ENCODE data around the gene SLC25A18. TPM values are rescaled to one million over a fixed set of nuclear protein-coding genes. Genes with fewer than 3 reads are reported as not detected.

The SLC25A18 gene
- total RNA-seq, 1 experiment from 2014 or later = 2.1 TPM

- H3K4me3 Mint-ChIP-seq = no peak overlapping the region
- H3K36me3 Mint-ChIP-seq = peaks cover 21% of the 10 kb centered on the region
- DNase-seq (ENCODE audit: low spot score) (no peak), ATAC-seq (no peak)
- no peaks in the 10 kb centered on the region for H3K9me3 Mint-ChIP-seq
- H3K27me3 Mint-ChIP-seq (ENCODE audit: low read depth) = no peaks in the 10 kb centered on the region
- CTCF ChIA-PET = interaction anchor here (0.6 kb wide), 1 partner anchor 23 kb away, joined by 3 read pairs; no protein-coding TSS in a partner anchor
- POLR2A ChIA-PET = no interaction called here
- H3K27ac Mint-ChIP-seq = no peak overlapping the region
- H3K4me1 Mint-ChIP-seq = no peaks in the 10 kb centered on the region
- TF ChIP-seq E2F1 (CRISPR knock-in tag; IDR thresholded peaks at IDR 0.05) (no peak), ZNF138 (CRISPR knock-in tag; conservative IDR thresholded peaks at IDR 0.05) (no peak), OVOL2 (CRISPR knock-in tag; IDR thresholded peaks at IDR 0.05; ENCODE audit: borderline replicate concordance) (no peak), IRF2 (CRISPR knock-in tag; IDR thresholded peaks at IDR 0.05; ENCODE audit: borderline replicate concordance, low read depth) (no peak), PREB (CRISPR knock-in tag; IDR thresholded peaks at IDR 0.05; ENCODE audit: borderline replicate concordance) (no peak), ZNF281 (CRISPR knock-in tag; IDR thresholded peaks at IDR 0.05) (no peak), ZNF416 (CRISPR knock-in tag; IDR thresholded peaks at IDR 0.05) (no peak), AR (CRISPR knock-in tag; IDR thresholded peaks at IDR 0.05) (no peak), ZNF512 (CRISPR knock-in tag; IDR thresholded peaks at IDR 0.05; ENCODE audit: borderline replicate concordance) (no peak), TCF7 (CRISPR knock-in tag; IDR thresholded peaks at IDR 0.05; ENCODE audit: low read depth) (no peak)
- TF ChIP-seq, protein P1, sequence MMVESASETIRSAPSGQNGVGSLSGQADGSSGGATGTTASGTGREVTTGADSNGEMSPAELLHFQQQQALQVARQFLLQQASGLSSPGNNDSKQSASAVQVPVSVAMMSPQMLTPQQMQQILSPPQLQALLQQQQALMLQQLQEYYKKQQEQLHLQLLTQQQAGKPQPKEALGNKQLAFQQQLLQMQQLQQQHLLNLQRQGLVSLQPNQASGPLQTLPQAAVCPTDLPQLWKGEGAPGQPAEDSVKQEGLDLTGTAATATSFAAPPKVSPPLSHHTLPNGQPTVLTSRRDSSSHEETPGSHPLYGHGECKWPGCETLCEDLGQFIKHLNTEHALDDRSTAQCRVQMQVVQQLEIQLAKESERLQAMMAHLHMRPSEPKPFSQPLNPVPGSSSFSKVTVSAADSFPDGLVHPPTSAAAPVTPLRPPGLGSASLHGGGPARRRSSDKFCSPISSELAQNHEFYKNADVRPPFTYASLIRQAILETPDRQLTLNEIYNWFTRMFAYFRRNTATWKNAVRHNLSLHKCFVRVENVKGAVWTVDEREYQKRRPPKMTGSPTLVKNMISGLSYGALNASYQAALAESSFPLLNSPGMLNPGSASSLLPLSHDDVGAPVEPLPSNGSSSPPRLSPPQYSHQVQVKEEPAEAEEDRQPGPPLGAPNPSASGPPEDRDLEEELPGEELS (CRISPR knock-in tag; IDR thresholded peaks at IDR 0.05) = no peak
These were observed 40.4 kb downstream of the SLC25A18 start for GRCh38 chr22:17603668-17604067.

DNA sequence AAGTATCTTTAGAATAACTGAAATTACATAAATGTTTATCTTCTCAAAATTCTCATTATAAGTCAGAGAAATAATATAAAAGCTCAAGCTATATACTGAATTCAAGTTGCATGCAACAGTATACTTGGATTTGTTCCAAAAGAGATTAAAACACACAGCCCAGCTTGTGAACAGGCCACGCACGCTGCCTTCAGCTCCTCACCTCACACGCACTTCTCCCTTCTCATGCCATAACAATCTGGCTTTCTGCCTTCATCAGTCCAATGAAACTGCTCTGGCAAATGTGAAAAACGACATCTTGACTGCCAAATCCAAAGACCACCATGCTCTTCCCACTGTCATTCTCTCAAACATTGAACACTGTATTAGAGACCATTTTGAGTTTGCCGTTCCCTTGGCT lies 43.2 kb downstream of the SLC25A18 start:
- DNase-seq (ENCODE audit: low spot score) (no peak), ATAC-seq (no peak)
- H3K4me3 Mint-ChIP-seq = no peak overlapping the region
- H3K4me1 Mint-ChIP-seq = no peaks in the 10 kb centered on the region
- H3K9me3 Mint-ChIP-seq = no peaks in the 10 kb centered on the region
- peaks cover 17% of the 10 kb centered on the region for H3K36me3 Mint-ChIP-seq
- POLR2A ChIA-PET = interaction anchor here (0.5 kb wide), 1 partner anchor 342 kb away, joined by 6 read pairs; no protein-coding TSS in a partner anchor
- CTCF ChIA-PET = interaction anchor here (2.5 kb wide), 1 partner anchor 48 kb away, joined by 7 read pairs; no protein-coding TSS in a partner anchor
- no peaks in the 10 kb centered on the region for H3K27me3 Mint-ChIP-seq (ENCODE audit: low read depth)
- no peak overlapping the region for H3K27ac Mint-ChIP-seq
- TF ChIP-seq ATF1 (CRISPR knock-in tag; IDR thresholded peaks at IDR 0.05) (no peak), CTCF (IDR thresholded peaks at IDR 0.05) (no peak), ZNF317 (CRISPR knock-in tag; IDR thresholded peaks at IDR 0.05; ENCODE audit: borderline replicate concordance, low read depth) (no peak), ZNF232 (CRISPR knock-in tag; IDR thresholded peaks at IDR 0.05) (no peak), TCF7 (CRISPR knock-in tag; IDR thresholded peaks at IDR 0.05; ENCODE audit: low read depth) (no peak), NR2C2 (CRISPR knock-in tag; IDR thresholded peaks at IDR 0.05) (no peak), NFYB (CRISPR knock-in tag; conservative IDR thresholded peaks at IDR 0.05; ENCODE audit: low read depth) (no peak), JAZF1 (CRISPR knock-in tag; IDR thresholded peaks at IDR 0.05) (no peak)
